GM12875 (cell line): ENCODE measurements around the gene ABCA2.

Experiments used
- H3K4me3 ChIP-seq: one replicate; pipeline ENCODE4 v1.5.1; 2011; ENCODE audit warnings: low read depth, low read length, control low read depth
- CTCF ChIP-seq: IDR thresholded peaks from 2 replicates; pipeline ENCODE4 v1.5.1; 2011; ENCODE audit warnings: low read depth, mild to moderate bottlenecking, control low read depth, inconsistent platforms, low read length, moderate library complexity, borderline replicate concordance; ENCODE audit not compliant: insufficient read depth

Gene ABCA2

GRCh38 chr9:136958473-136958872 lies 69.6 kb downstream of the ABCA2 start:
- TF ChIP-seq CTCF, result no peak
- no peak overlapping the region for H3K4me3 ChIP-seq

- H3K4me3 ChIP-seq, result no peak overlapping the region
- TF ChIP-seq CTCF, result no peak
Observed at GRCh38 chr9:136957901-136958300, 70.1 kb downstream of the ABCA2 start.

- no peak overlapping the region for H3K4me3 ChIP-seq
- TF ChIP-seq CTCF, result no peak
Observed at GRCh38 chr9:136957461-136957860, 70.6 kb downstream of the ABCA2 start.
